Tibial nerve (tissue), 4 donors: ENCODE measurements around the gene SPTSSA. TPM values are rescaled to one million over a fixed set of nuclear protein-coding genes. Genes with fewer than 3 reads are reported as not detected.
"Not testable (repeated sequence)": the region's sequence is repeated elsewhere in the genome, so short reads cannot be mapped to it uniquely, and the experiment has no call there.

Source experiments
- DNase-seq, 2 donors: peaks; one replicate each; pipeline ENCODE4 v3.0.0-alpha.2; 2019; ENCODE audit warnings: low spot score in 2 of 2
- H3K27ac ChIP-seq, 4 donors: fragments of 200-600 bp; sonication (generic) in 3 of 4; one replicate each; pipeline ENCODE4 v1.5.1; 2017 to 2019; ENCODE audit warnings: mild to moderate bottlenecking in 1 of 4
- H3K27me3 ChIP-seq, 2 donors: fragments of 200-600 bp; sonication (generic) in 1 of 2; one replicate each; pipeline versions ENCODE4 v1.5.1 to v1.6.0; 2017 to 2019
- H3K36me3 ChIP-seq, 3 donors: fragments of 200-600 bp; sonication (generic); one replicate each; pipeline ENCODE4 v1.5.1; 2018 to 2019
- H3K4me1 ChIP-seq, 4 donors: fragments of 200-600 bp; sonication (generic) in 3 of 4; one replicate each; pipeline ENCODE4 v1.5.1; 2017 to 2019
- H3K4me3 ChIP-seq, 4 donors: fragments of 200-600 bp; sonication (generic) in 3 of 4; one replicate each; pipeline ENCODE4 v1.5.1; 2017 to 2019; ENCODE audit warnings: mild to moderate bottlenecking in 1 of 4, moderate library complexity in 1 of 4
- H3K9me3 ChIP-seq, 4 donors: fragments of 200-600 bp; sonication (generic) in 3 of 4; one replicate each; pipeline ENCODE4 v1.5.1; 2017 to 2019
- EP300 ChIP-seq, 2 donors: sonication (generic); formaldehyde crosslinking; IDR thresholded peaks; one replicate each; pipeline ENCODE4 v1.6.1; 2017; ENCODE audit warnings: antibody characterized with exemption in 2 of 2, mild to moderate bottlenecking in 1 of 2
- POLR2A ChIP-seq, 2 donors: fragments of 450-650 bp; IDR thresholded peaks; one replicate each; pipeline ENCODE4 v1.6.1; 2017; ENCODE audit warnings: antibody characterized with exemption in 2 of 2, mild to moderate bottlenecking in 2 of 2, moderate library complexity in 2 of 2
- WGBS, 2 donors: methylation state at CpG; one replicate each; pipeline ENCODE4 v1.1.5; 2018; 5-methylcytosine and 5-hydroxymethylcytosine counted together
- total RNA-seq, 4 donors: library from RNA; depleted of rRNA; stranded (reverse); fragments of >200 nt; gene quantifications; one replicate each; pipeline ENCODE4 v1.1.0, GENCODE V29; 2016
- TF ChIP-seq, protein P1 (sequence below), 5 experiments: fragments of 200-600 bp in 3 of 5; fragments of 450-650 bp in 2 of 5; sonication (generic) in 3 of 5; IDR thresholded peaks; one replicate each; pipeline ENCODE4 v1.5.1; 2016 to 2019; ENCODE audit warnings: antibody characterized with exemption in 5 of 5, mild to moderate bottlenecking in 3 of 5, moderate library complexity in 2 of 5

The SPTSSA gene
- total RNA-seq, 4 donors from 2014 or later, result 13.7 to 28.8 (median 19.6) TPM

DNA sequence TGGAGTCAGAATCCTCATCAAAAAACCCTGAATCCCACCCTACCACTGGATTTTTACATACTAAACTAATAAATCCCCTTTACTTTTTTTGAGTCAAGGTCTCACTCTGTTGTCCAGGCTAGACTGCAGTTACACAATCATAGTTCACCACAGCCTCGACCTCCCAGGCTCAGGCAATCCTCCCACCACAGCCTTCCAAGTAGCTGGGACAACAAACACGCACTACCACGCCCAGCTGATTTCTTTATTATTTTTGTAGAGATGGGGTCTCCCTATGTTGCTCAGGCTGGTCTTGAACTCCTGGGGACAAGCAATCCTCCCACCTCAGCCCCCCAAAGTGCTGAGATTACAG, 24.3 kb downstream of the SPTSSA start:
- Histone ChIP-seq H3K27me3 (no peaks in the 10 kb centered on the region), H3K4me3 (no peak overlapping the region), H3K9me3 (no peaks in the 10 kb centered on the region), H3K36me3 (peaks cover 0 to 9% (median 0%) of the 10 kb centered on the region in 3 donors), H3K27ac (no peak overlapping the region), H3K4me1 (peaks cover 0 to 18% (median 8%) of the 10 kb centered on the region in 4 donors)
- no peak for DNase-seq
- TF ChIP-seq, protein P1, sequence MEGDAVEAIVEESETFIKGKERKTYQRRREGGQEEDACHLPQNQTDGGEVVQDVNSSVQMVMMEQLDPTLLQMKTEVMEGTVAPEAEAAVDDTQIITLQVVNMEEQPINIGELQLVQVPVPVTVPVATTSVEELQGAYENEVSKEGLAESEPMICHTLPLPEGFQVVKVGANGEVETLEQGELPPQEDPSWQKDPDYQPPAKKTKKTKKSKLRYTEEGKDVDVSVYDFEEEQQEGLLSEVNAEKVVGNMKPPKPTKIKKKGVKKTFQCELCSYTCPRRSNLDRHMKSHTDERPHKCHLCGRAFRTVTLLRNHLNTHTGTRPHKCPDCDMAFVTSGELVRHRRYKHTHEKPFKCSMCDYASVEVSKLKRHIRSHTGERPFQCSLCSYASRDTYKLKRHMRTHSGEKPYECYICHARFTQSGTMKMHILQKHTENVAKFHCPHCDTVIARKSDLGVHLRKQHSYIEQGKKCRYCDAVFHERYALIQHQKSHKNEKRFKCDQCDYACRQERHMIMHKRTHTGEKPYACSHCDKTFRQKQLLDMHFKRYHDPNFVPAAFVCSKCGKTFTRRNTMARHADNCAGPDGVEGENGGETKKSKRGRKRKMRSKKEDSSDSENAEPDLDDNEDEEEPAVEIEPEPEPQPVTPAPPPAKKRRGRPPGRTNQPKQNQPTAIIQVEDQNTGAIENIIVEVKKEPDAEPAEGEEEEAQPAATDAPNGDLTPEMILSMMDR (IDR thresholded peaks at IDR 0.05), result no peak
- TF ChIP-seq POLR2A (IDR thresholded peaks at IDR 0.05) (no peak), EP300 (IDR thresholded peaks at IDR 0.05) (no peak)
- 92 to 96% methylated on average over 3 of the region's 3 CpGs for WGBS, 2 donors

DNA sequence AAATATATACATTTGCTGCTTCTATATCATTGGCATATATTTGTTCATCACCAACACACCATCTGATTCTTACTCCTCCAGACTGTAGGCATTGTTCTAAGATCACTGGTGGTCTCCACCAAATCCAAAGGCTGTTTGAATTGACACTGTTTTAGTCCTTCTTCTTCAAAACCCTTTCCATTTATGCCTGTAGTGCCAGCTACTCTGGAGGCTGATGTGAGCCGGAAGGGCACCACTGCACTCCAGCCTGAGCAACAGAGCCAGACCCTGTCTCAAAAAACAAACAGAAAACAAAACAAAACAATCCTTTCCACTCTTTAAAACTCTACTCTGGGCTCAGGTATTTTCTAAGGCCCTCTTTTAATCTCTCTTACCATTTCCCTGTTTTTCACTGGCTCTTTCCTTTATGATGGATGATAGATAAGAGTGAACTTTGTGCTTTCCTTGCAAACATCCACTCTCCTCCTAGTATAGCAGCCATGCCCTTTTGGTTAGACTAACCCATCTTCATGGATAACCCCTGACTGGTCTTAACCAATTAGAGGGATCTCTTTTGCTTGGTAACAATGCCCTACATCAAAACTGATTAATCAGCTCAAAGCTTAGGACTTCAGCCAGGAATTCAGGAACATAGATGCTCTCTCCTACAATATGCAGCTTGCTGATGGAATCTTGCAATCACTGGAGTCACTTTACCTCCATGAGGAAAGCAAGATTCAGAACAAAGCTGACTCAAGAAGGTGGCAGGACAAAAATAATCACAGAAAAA, 24.9 kb downstream of the SPTSSA start:
- Histone ChIP-seq H3K4me3 (no peak overlapping the region), H3K27me3 (no peaks in the 10 kb centered on the region), H3K36me3 (peaks cover 0 to 9% (median 0%) of the 10 kb centered on the region in 3 donors), H3K9me3 (no peaks in the 10 kb centered on the region), H3K4me1 (peaks cover 0 to 18% (median 8%) of the 10 kb centered on the region in 4 donors), H3K27ac (no peak overlapping the region)
- DNase-seq, result no peak
- TF ChIP-seq POLR2A (IDR thresholded peaks at IDR 0.05) (no peak), EP300 (IDR thresholded peaks at IDR 0.05) (no peak)
- TF ChIP-seq, protein P1 (IDR thresholded peaks at IDR 0.05), result no peak
- 79 to 80% methylated on average over 1 of the region's 1 CpG for WGBS, 2 donors

DNA sequence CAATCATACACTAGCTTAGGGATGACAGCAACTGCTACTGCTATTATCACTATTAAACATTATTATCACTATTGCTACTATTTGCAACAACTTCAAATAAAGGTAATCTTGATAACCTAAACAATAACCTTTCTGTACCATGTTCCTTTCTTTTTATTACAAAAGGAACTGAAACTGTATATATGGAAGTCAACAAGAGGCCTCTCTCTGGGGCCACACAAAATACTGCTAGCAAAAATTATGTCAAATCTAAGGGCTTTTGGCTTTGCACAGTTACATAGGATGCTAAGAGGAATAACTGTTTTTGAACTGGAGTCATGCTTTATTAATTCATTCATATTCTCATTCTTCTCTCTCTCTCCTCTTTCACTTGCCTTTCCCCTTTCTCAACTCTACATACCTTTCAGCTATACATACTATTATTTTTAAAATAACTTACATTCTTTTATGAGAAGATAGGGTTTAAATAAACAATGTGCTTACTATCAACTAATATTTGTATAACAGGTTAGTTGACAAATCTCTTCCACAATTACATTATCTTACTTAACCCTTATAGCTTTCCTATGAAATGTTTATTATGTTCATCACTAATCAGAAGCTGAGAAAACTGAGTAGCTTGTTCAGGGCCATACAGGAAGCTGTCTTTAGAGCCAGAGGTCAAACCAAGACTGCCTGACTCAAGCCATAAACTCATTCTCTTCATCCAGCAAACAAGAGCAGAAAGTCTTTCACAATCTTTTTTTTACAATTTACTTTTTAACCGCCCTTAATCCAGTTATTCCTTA, 25.7 kb downstream of the SPTSSA start:
- DNase-seq, result no peak
- WGBS, 2 donors, result 54 to 66% methylated on average over 1 of the region's 1 CpG
- TF ChIP-seq, protein P1 (IDR thresholded peaks at IDR 0.05), result no peak
- no peak for TF ChIP-seq EP300 (IDR thresholded peaks at IDR 0.05)
- TF ChIP-seq POLR2A (IDR thresholded peaks at IDR 0.05), result no peak
- Histone ChIP-seq H3K9me3 (no peaks in the 10 kb centered on the region), H3K27ac (no peak overlapping the region), H3K27me3 (no peaks in the 10 kb centered on the region), H3K36me3 (peaks cover 0 to 14% (median 0%) of the 10 kb centered on the region in 3 donors), H3K4me3 (no peak overlapping the region), H3K4me1 (peaks cover 0 to 15% (median 8%) of the 10 kb centered on the region in 4 donors)

DNA sequence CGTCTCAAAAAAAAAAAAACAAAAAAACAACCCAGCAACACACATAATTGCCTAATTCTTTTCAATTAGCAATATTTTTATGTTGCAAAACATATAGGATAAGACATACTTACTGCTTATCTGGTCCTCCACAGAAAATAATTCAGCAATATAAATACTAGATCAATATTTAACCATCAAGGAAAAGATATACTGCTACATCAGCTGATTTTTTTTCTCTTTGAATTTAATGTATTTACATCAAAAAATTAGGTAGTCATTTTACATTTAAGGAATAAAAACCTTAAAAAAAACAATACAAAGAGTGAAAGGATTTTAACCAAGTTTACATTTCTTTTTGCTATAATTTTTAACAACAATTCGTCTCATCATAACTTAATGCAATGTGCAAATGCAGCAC, 28.1 kb downstream of the SPTSSA start:
- no peaks in the 10 kb centered on the region for H3K27me3 ChIP-seq
- TF ChIP-seq POLR2A (IDR thresholded peaks at IDR 0.05) (no peak), EP300 (IDR thresholded peaks at IDR 0.05) (no peak)
- TF ChIP-seq, protein P1 (IDR thresholded peaks at IDR 0.05), result no peak
- H3K9me3 ChIP-seq, result no peaks in the 10 kb centered on the region
- no peak overlapping the region for H3K27ac ChIP-seq
- peaks cover 0 to 22% (median 0%) of the 10 kb centered on the region in 3 donors for H3K36me3 ChIP-seq
- H3K4me3 ChIP-seq, result no peak overlapping the region
- peaks cover 0 to 14% (median 8%) of the 10 kb centered on the region in 4 donors for H3K4me1 ChIP-seq
- DNase-seq, result no peak
- 89 to 92% methylated on average over 2 of the region's 2 CpGs for WGBS, 2 donors

DNA sequence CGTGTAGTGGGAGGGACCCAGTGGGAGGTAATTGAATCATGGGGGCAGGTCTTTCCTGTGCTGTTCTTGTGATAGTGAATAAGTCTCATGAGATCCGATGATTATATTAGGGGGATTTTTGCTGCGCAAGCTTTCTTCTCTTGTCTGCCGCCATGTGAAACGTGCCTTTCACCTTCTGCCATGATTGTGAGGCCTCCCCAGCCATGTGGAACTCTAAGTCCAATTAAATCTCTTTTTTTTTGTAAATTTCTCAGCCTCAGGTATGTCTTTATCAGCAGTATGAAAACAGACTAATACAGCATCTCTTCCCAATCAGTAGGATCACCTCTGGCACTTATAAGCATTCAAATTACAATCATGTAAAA, 34.0 kb downstream of the SPTSSA start:
- H3K36me3 ChIP-seq, result peaks cover 0 to 14% (median 0%) of the 10 kb centered on the region in 3 donors
- H3K27ac ChIP-seq, DNase-seq, H3K27me3 ChIP-seq, H3K4me3 ChIP-seq, H3K4me1 ChIP-seq, H3K9me3 ChIP-seq: not testable (repeated sequence)
- WGBS, 2 donors, result 84 to 85% methylated on average over 5 of the region's 5 CpGs
